ENCODE results near the gene DMRT1.
A peak's percentile ranks its signal among the peaks of the same experiment; 100 is the strongest.

The DMRT1 gene

GRCh38 chr9:976943-977837, 135.7 kb downstream of the DMRT1 start (continued):
- TF ChIP-seq, protein P1, sequence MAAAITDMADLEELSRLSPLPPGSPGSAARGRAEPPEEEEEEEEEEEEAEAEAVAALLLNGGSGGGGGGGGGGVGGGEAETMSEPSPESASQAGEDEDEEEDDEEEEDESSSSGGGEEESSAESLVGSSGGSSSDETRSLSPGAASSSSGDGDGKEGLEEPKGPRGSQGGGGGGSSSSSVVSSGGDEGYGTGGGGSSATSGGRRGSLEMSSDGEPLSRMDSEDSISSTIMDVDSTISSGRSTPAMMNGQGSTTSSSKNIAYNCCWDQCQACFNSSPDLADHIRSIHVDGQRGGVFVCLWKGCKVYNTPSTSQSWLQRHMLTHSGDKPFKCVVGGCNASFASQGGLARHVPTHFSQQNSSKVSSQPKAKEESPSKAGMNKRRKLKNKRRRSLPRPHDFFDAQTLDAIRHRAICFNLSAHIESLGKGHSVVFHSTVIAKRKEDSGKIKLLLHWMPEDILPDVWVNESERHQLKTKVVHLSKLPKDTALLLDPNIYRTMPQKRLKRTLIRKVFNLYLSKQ (tag by site-specific recombination; IDR thresholded peaks at IDR 0.05; ENCODE audit: borderline replicate concordance): no peak
- TF ChIP-seq REST (tag by site-specific recombination; IDR thresholded peaks at IDR 0.05): no peak
- TF ChIP-seq KLF1 (tag by site-specific recombination; IDR thresholded peaks at IDR 0.05): no peak
- TF ChIP-seq ZNF404 (tag by site-specific recombination; IDR thresholded peaks at IDR 0.05): no peak
- TF ChIP-seq ZFHX2 (tag by site-specific recombination; conservative IDR thresholded peaks at IDR 0.05): no peak
- no peak for TF ChIP-seq ZNF629 (tag by site-specific recombination; IDR thresholded peaks at IDR 0.05)
- no peak for TF ChIP-seq MZF1 (tag by site-specific recombination; IDR thresholded peaks at IDR 0.05; ENCODE audit: borderline replicate concordance)
- no peak for TF ChIP-seq ZBTB48 (tag by site-specific recombination; IDR thresholded peaks at IDR 0.05)
- peak; percentile 97 for TF ChIP-seq ZNF335 (tag by site-specific recombination; conservative IDR thresholded peaks at IDR 0.05)
- no peak for TF ChIP-seq KLF10 (tag by site-specific recombination; IDR thresholded peaks at IDR 0.05)
- TF ChIP-seq SP2 (tag by site-specific recombination; IDR thresholded peaks at IDR 0.05): no peak
- TF ChIP-seq, protein P2, sequence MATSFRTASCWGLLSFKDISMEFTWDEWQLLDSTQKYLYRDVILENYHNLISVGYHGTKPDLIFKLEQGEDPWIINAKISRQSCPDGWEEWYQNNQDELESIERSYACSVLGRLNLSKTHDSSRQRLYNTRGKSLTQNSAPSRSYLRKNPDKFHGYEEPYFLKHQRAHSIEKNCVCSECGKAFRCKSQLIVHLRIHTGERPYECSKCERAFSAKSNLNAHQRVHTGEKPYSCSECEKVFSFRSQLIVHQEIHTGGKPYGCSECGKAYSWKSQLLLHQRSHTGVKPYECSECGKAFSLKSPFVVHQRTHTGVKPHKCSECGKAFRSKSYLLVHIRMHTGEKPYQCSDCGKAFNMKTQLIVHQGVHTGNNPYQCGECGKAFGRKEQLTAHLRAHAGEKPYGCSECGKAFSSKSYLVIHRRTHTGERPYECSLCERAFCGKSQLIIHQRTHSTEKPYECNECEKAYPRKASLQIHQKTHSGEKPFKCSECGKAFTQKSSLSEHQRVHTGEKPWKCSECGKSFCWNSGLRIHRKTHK (tag by site-specific recombination; IDR thresholded peaks at IDR 0.05): no peak
- TF ChIP-seq ZNF530 (tag by site-specific recombination; IDR thresholded peaks at IDR 0.05; ENCODE audit: low read depth): no peak
- peak; percentile 22 for TF ChIP-seq ZNF600 (tag by site-specific recombination; IDR thresholded peaks at IDR 0.05)
- no peak for TF ChIP-seq BCL11A (tag by site-specific recombination; IDR thresholded peaks at IDR 0.05; ENCODE audit: low read depth)
- no peak for TF ChIP-seq ZNF133 (tag by site-specific recombination; IDR thresholded peaks at IDR 0.05)
- no peak for TF ChIP-seq ZBTB6 (tag by site-specific recombination; IDR thresholded peaks at IDR 0.05)
- TF ChIP-seq ZNF266 (tag by site-specific recombination; IDR thresholded peaks at IDR 0.05; ENCODE audit: low read depth): no peak
- no peak for TF ChIP-seq BCL6B (tag by site-specific recombination; IDR thresholded peaks at IDR 0.05)
- TF ChIP-seq GLIS2 (tag by site-specific recombination; IDR thresholded peaks at IDR 0.05): peak; percentile 36; the same call in 1 of the 2 replicates
- no peak for TF ChIP-seq ZNF350 (tag by site-specific recombination; IDR thresholded peaks at IDR 0.05)
- TF ChIP-seq ZFP3 (tag by site-specific recombination; IDR thresholded peaks at IDR 0.05; ENCODE audit: low read depth): no peak
- no peak for TF ChIP-seq GFI1B (tag by site-specific recombination; IDR thresholded peaks at IDR 0.05)
- TF ChIP-seq ZNF558 (tag by site-specific recombination; IDR thresholded peaks at IDR 0.05): no peak
- TF ChIP-seq ZNF692 (tag by site-specific recombination; IDR thresholded peaks at IDR 0.05): no peak; the same call in 1 of the 2 replicates
- no peak for TF ChIP-seq ZNF548 (tag by site-specific recombination; IDR thresholded peaks at IDR 0.05)
- no peak for TF ChIP-seq ZNF645 (tag by site-specific recombination; IDR thresholded peaks at IDR 0.05)
- no peak for TF ChIP-seq SALL2 (tag by site-specific recombination; IDR thresholded peaks at IDR 0.05; ENCODE audit: borderline replicate concordance)

Measured in HEK293 (cell line).